GM21619 (cell line): ENCODE data around the gene HSPA13.
A peak's percentile ranks its signal among the peaks of the same experiment; 100 is the strongest.
"Not testable (repeated sequence)": the region's sequence is repeated elsewhere in the genome, so short reads cannot be mapped to it uniquely, and the experiment has no call there.

Source experiments
- ATAC-seq: cut with Tn5 transposase; IDR thresholded peaks from one replicate; pipeline ENCODE4 v1.9.1; 2021; ENCODE audit not compliant: unreplicated experiment

HSPA13 gene, protein sequence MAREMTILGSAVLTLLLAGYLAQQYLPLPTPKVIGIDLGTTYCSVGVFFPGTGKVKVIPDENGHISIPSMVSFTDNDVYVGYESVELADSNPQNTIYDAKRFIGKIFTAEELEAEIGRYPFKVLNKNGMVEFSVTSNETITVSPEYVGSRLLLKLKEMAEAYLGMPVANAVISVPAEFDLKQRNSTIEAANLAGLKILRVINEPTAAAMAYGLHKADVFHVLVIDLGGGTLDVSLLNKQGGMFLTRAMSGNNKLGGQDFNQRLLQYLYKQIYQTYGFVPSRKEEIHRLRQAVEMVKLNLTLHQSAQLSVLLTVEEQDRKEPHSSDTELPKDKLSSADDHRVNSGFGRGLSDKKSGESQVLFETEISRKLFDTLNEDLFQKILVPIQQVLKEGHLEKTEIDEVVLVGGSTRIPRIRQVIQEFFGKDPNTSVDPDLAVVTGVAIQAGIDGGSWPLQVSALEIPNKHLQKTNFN

DNA sequence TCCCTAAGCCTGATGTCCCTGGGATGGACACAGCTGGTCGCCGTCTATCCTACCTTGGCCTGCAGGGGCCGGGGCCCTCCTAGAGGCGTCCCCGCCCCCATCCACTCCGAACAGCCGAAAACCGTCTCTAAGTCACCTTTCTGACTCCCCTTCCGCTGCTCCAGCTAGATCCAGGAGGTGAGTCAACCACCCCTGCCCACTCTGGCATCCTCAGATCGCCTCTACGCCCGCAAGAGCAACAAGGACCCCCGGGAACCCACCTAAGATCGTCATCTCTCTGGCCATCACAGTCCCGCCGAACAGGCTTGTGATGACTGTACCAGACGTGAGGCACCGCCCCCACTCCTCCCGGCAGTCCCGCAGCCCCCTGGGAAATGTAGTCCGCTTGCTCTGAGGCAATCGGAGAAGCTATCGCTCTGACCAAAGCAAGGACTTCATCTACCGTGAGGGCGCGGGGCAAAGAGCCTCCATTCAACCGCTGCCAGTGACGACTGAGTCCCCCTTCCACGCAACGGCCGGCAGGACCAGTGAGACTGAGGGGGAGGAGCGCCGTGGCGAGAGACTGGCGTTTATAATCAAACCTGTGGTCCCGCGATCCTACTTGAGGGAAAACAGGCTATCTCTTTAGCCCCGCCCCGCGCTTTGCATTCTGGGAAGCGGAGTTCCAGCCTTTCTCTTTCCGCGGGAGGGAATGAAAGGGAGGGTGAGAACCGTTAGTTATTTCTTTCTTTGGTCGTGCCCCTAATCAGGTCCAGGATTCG, at the start of gene HSPA13:
TSS of gene HSPA13 (minus strand) at position 312 of the 761 bp plus-strand sequence. CDS start at position 285, 27 bp downstream.
- ATAC-seq: peak; percentile 97

DNA sequence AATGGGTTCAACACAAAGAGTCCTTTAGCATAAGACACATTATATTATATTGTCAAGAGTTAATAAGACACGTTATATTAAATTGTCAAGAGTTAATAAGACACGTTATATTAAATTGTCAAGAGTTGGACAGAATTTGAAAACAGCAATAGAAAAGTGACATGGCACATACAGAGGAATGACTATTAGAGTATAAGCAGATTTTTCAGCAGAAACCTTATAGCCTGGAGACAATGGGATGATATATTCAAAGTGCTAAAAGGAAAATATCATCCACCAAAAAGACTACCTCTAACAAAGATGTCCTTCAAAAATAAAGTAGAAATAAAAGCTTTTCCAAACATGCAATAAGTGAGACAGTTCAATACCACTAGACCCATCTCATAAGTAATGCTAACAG, 36.0 kb upstream of the HSPA13 start:
- no peak for ATAC-seq

DNA sequence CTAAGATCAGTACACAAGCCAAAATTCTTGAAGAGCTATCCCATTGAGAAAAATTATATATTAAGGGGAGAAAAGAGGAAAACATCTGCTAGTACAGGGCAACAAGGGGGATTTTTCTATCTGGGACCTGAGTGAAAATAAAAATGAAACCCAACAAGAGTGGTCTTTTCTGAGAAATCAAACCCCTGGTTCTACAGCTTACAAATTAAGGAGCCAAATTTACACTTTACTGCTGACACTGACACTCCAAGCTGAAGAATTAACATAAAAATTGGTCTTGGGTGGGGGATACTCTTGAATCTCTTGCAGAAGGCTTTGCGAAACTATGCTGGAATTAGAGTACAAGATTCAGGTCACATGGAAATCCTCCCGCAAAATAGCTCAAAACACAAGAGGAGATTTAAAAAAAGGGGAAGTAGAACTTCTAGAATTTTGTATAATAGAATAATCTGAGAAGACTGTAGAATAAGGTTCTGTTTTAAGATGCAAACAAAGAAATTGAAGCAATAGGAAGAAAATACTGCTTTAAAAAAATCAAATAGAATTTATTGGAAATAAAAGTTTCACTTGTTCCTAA, 32.1 kb upstream of the HSPA13 start:
- no peak for ATAC-seq

DNA sequence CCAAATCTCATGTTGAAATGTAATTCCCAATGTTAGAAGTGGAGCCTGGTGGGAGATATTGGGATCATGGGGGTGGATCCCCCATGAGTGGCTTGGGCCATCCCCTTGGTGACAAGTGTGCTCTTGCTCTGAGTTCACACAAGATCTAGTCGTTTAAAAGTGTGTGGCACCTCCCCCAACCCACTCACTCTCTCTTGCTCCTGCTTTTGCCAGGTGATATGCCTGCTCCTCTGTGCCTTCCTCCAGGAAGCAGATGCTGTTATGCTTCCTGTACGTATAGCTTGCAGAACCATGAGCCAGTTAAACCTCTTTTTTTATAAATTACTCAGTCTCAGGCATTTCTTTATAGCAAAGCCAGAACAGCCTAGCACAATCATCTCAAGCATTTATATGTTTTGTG, 23.0 kb upstream of the HSPA13 start:
- no peak for ATAC-seq

DNA sequence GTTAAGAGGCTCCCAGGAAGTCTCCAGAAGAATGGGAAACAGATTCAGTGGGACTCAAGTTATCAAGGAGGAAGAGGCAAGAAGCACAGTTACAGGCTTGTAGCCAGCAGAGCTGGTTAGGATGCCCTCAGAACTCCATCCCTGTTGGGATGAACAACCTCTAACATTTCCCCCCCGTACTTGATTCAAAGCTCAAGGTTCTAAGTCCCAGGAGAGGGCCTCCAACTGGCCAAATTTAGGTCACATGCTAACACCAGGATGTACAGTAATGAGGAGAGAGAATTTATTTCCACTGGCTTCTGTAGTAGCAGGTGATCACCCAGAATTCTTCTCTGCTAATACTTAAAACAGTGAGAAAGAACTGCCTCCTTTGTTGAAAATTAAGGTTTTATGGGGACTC, 22.3 kb upstream of the HSPA13 start:
- ATAC-seq: no peak

DNA sequence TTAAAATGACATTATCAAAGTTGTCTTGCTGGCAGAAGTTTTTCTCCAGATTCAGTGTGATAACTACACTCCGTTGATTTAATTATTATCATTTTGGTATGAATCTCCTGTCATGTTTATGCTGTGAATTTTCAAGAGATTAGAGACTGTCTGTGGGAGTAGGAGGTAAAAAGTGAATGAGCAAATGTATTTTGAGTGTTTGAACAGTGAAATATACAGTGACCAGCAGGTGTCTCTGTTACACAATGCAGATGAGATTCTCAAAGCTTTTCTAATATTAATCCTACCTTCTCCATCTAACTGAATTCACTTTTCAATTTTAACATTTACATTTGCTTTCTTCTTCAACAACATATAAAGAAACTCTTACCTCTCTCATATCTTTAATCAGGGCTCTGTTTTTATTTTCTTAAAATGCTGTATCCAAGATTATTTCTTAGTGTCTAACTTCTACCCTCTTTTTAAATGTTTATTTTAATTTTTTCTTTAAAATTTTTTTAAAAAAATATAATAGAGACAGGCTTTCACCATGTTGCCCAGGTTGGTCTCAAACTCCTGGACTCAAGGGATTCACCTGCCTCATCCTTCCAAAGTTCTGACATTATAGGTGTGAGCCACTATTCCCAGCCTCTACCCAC, 20.9 kb upstream of the HSPA13 start:
- ATAC-seq: no peak

DNA sequence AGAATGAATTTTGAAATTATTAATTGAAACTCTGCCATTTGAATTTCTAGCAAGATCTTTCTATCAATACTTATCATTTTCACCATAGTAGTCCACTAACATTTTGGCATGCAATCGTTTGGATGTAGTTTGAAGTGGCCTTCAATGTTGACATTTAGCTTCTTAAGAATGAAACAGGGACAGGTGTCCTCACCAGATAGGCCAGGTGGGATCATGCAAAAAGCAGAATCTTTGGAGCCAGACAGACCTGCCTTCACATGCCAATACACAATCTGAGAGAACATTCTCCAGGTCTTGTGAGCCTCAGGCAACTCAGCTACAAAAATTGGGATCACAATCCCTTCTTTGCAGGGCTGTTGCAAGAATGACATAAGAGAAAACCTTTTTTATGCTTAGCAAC, 18.3 kb upstream of the HSPA13 start:
- ATAC-seq: no peak

- ATAC-seq: no peak
These were observed 5.3 kb upstream of the HSPA13 start for GRCh38 chr21:14388282-14388681.

DNA sequence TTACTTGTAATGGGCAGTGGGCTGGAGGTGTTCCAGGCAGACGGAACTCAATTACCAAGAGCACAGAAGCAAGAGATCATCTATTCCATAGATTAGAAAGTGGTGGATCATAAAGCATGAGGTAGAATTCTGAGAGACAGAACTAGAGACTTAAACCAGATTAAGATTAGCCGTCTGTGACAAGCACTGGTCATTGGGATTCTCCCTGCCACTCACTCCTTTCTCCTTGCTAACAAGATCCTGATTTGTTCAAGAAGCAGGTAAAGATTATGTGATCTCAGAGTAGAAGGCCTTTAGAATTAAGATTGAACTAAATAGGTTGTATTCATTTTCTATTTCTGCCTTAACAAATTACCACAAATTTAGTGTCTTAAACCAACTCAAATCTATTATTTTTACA, 1.5 kb upstream of the HSPA13 start:
- ATAC-seq: no peak

DNA sequence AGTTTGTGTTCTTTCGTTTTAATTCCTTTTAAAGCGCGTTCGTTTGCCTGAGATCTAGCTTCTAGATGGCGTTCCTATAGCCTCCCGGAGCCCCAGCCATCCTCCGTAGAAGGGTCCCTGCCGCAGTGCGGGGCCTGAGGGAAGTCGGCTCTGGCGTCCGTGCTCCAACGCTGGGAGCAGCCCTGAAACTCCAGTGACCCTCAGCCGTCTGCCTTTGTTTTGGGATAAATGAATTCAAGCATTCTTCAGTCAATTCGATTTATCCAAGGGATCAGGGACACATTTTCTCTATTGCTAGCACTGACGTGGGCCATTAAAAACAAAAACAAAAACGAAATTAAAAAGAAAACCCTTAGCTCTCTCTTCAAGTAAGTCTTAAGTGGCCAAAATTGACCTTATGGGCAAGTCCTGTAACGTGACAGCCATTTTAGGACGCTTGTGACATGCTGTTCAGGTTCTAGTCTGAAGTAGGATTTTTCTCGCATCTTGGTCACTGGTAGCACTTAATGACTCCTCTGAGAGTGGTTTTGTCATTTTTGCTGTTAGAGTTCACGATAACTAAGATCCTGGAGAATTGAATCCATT, 742 bp upstream of the HSPA13 start:
- peak; percentile 23 for ATAC-seq

GRCh38 chr21:14382486-14382834, 486 bp downstream of the HSPA13 start:
- no peak for ATAC-seq

DNA sequence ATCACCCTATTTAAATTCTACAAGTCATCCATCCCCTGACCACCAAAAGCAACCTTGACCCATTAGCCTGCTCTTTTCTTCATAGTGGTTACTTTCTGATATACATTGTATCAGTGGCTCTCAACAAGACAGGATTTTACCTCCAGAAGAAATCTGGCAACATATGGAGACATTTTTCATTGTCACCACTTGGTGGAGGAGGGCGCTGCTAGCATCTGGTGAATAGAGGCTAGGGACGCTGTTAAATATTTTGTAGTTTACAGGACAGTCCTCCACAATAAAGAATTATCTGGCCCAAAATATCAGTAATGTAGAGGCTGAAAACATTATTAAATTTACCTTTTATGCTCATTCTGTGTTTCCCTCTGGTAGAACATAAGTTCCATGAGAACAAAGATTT, 6.1 kb downstream of the HSPA13 start:
- no peak for ATAC-seq

GRCh38 chr21:14366998-14367397, 15.9 kb downstream of the HSPA13 start:
- no peak for ATAC-seq

DNA sequence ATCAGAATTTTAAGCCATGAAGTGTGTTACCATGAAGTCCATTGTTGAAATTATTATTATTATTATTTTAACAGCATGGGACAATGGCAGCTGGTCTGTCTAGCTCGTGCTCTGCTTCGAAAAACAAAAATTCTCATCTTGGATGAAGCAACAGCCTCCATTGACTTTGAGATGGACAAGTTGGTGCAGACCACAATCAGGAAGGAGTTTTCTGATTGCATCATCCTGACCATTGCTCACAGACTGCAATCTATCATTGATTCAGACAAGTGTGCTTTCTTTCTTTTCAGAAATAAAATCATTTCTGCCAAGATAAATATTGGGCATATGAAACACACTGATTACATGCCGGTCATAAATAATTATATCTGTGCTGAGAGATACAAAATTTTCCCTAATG, 21.0 kb downstream of the HSPA13 start:
- ATAC-seq: no peak

- ATAC-seq: no peak
These were observed 24.2 kb downstream of the HSPA13 start for GRCh38 chr21:14358775-14359174.

DNA sequence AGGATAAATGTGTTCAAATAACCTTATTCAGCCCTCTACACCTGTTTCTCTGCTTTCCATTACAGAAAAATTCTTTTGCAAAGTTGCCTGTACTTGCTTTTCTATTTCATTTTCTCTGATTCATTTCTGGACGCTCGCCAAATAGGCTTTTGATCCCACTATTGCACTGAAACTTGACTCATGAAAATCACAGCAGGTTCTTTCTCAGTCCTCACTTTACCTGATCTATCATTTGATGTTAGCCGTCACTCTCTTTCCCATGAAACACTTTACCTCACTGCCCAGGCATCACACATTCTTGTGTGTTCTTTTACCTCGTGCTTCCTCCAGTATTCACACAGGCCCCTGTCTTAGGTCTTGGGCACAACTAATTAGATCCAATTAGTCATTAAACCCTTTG, 26.2 kb downstream of the HSPA13 start:
- no peak for ATAC-seq

GRCh38 chr21:14354515-14354914, 28.4 kb downstream of the HSPA13 start:
- no peak for ATAC-seq

GRCh38 chr21:14353726-14354125, 29.2 kb downstream of the HSPA13 start:
- no peak for ATAC-seq

GRCh38 chr21:14353231-14353630, 29.7 kb downstream of the HSPA13 start:
- no peak for ATAC-seq

GRCh38 chr21:14327346-14327745, 55.6 kb downstream of the HSPA13 start:
- not testable (repeated sequence) for ATAC-seq

GRCh38 chr21:14325595-14325994, 57.4 kb downstream of the HSPA13 start:
- no peak for ATAC-seq
